Hepatic stellate cell (primary cell): ENCODE results near the gene TMEM254.
"Not testable (repeated sequence)": the region's sequence is repeated elsewhere in the genome, so short reads cannot be mapped to it uniquely, and the experiment has no call there.

Experiments used
- DNase-seq: peaks from one replicate; pipeline ENCODE4 v3.0.0; 2011; ENCODE audit warnings: low spot score

Gene TMEM254

GRCh38 chr10:80133687-80134086 lies 55.2 kb downstream of the TMEM254 start:
- not testable (repeated sequence) for DNase-seq

GRCh38 chr10:80136134-80136571 lies 57.7 kb downstream of the TMEM254 start:
- DNase-seq = peak; percentile 80

DNA sequence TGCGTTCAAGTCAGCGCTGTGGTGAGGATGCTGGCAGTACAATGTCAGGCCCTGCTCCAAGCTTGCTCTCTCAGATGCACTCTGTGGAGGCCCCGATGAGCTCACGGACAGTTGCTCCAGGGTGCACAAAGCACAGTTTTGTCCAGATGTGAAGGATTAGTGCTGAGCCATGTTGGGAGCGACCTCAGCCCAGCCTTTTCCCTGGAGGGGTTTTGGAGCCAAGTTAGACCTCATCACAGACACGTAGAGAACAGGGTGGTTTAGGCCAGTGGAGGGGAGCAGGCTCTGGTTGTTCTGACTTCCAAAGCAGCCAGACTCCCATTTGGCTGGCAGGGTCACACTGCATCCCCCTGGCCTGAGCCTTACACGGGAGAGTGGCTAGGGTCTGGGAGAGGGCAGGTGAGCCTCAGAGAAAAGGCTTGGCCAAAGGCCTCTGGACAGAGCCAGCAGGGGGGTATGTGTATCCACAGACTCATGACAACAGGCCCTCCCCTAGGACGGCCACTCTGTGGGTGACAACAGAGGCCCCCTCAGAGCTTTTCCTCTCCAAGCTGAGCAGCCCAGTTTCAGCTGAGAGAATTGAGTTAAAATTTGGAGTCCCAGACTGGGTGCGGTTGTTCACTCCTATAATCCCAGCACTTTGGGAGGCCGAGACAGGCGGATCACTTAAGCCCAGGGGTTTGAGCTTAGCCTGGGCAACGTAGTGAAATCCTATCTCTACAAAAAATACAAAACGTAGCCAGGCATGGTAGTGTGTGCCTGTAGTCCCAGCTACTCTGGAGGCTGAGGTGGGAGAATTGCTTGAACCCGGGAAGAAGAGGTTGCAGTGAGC lies 58.8 kb downstream of the TMEM254 start:
- no peak for DNase-seq

GRCh38 chr10:80137920-80138319 lies 59.5 kb downstream of the TMEM254 start:
- no peak for DNase-seq

GRCh38 chr10:80139265-80139664 lies 60.8 kb downstream of the TMEM254 start:
- DNase-seq = no peak

- DNase-seq = no peak
Measured at GRCh38 chr10:80140251-80140650, 61.8 kb downstream of the TMEM254 start.

- DNase-seq = no peak
Measured at GRCh38 chr10:80141696-80142460, 63.4 kb downstream of the TMEM254 start.
